H9 (cell line): ENCODE measurements around the gene LINC00632. TPM values are rescaled to one million over a fixed set of nuclear protein-coding genes. Genes with fewer than 3 reads are reported as not detected.
A peak's percentile ranks its signal among the peaks of the same experiment; 100 is the strongest.

ENCODE experiments used
- DNase-seq: peaks from one replicate; pipeline ENCODE4 v3.0.0-alpha.2; 2017
- H2AFZ ChIP-seq: one replicate; pipeline ENCODE4 v1.6.1; 2013; ENCODE audit warnings: mild to moderate bottlenecking, low read length, control low read depth, moderate library complexity
- H2AK5ac ChIP-seq: 2 replicates; pipeline ENCODE4 v1.6.1; 2013; ENCODE audit warnings: low read length, control low read depth, mixed read lengths; ENCODE audit not compliant: insufficient read length
- H2BK120ac ChIP-seq: one replicate; pipeline ENCODE4 v1.6.1; 2013; ENCODE audit warnings: low read depth, mild to moderate bottlenecking, low read length, control low read depth, inconsistent platforms; ENCODE audit not compliant: poor library complexity, severe bottlenecking
- H2BK12ac ChIP-seq: 2 replicates; pipeline ENCODE4 v1.6.1; 2013; ENCODE audit warnings: low read length, control low read depth, mixed read lengths, low read depth; ENCODE audit not compliant: insufficient read length
- H2BK15ac ChIP-seq: 2 replicates; pipeline ENCODE4 v1.6.1; 2013; ENCODE audit warnings: low read depth, low read length, control low read depth
- H2BK20ac ChIP-seq: one replicate; pipeline ENCODE4 v1.6.1; 2013; ENCODE audit warnings: low read depth, mild to moderate bottlenecking, low read length, control low read depth, inconsistent platforms; ENCODE audit not compliant: poor library complexity, severe bottlenecking
- H2BK5ac ChIP-seq: 2 replicates; pipeline ENCODE4 v1.6.1; 2013; ENCODE audit warnings: low read length, control low read depth, mixed read lengths; ENCODE audit not compliant: insufficient read length
- H3K14ac ChIP-seq: 2 replicates; pipeline ENCODE4 v1.6.1; 2013; ENCODE audit warnings: low read length, control low read depth; ENCODE audit not compliant: insufficient read depth
- H3K18ac ChIP-seq: 2 replicates; pipeline ENCODE4 v1.6.1; 2013; ENCODE audit warnings: low read depth, mild to moderate bottlenecking, mixed read lengths, low read length, control low read depth; ENCODE audit not compliant: insufficient read length
- H3K23ac ChIP-seq: 2 replicates; pipeline ENCODE4 v1.6.1; 2013; ENCODE audit warnings: low read length, control low read depth, mixed read lengths, low read depth; ENCODE audit not compliant: insufficient read length
- H3K23me2 ChIP-seq: 2 replicates; pipeline ENCODE4 v1.6.1; 2013; ENCODE audit warnings: low read depth, mild to moderate bottlenecking, mixed read lengths, low read length, control low read depth; ENCODE audit not compliant: insufficient read length, poor library complexity, severe bottlenecking
- H3K27ac ChIP-seq: 2 replicates; pipeline ENCODE4 v1.5.1; 2013; ENCODE audit warnings: low read length, control low read depth, mixed read lengths, low read depth; ENCODE audit not compliant: insufficient read length
- H3K27me3 ChIP-seq: 2 replicates; pipeline ENCODE4 v1.6.1; 2013; ENCODE audit warnings: low read length, control low read depth, inconsistent platforms; ENCODE audit not compliant: insufficient read depth
- H3K4ac ChIP-seq: 2 replicates; pipeline ENCODE4 v1.6.1; 2013; ENCODE audit warnings: low read depth, mild to moderate bottlenecking, control low read depth, inconsistent platforms, low read length, moderate library complexity
- H3K4me1 ChIP-seq: 2 replicates; pipeline ENCODE4 v1.6.1; 2013; ENCODE audit warnings: low read length, control low read depth, inconsistent platforms; ENCODE audit not compliant: insufficient read depth
- H3K4me2 ChIP-seq: 2 replicates; pipeline ENCODE4 v1.6.1; 2013; ENCODE audit warnings: low read length, control low read depth, mixed read lengths; ENCODE audit not compliant: insufficient read length, insufficient read depth
- H3K56ac ChIP-seq: 2 replicates; pipeline ENCODE4 v1.6.1; 2013; ENCODE audit warnings: low read depth, mild to moderate bottlenecking, mixed read lengths, low read length, control low read depth; ENCODE audit not compliant: insufficient read length
- H3K79me1 ChIP-seq: 2 replicates; pipeline ENCODE4 v1.6.1; 2013; ENCODE audit warnings: low read depth, mild to moderate bottlenecking, moderate library complexity, low read length, control low read depth, inconsistent platforms; ENCODE audit not compliant: insufficient read depth, poor library complexity, severe bottlenecking
- H3K79me2 ChIP-seq: 2 replicates; pipeline ENCODE4 v1.6.1; 2013; ENCODE audit warnings: low read length, control low read depth, inconsistent platforms; ENCODE audit not compliant: insufficient read depth
- H3K9ac ChIP-seq: 2 replicates; pipeline ENCODE4 v1.6.1; 2013; ENCODE audit warnings: low read length, control low read depth, mixed read lengths; ENCODE audit not compliant: insufficient read length; ENCODE audit errors: extremely low read depth
- H3K9me3 ChIP-seq: one replicate; pipeline ENCODE4 v1.6.1; 2013; ENCODE audit warnings: low read depth, low read length, inconsistent platforms; ENCODE audit not compliant: control insufficient read depth
- H3T11ph ChIP-seq: one replicate; pipeline ENCODE4 v1.6.1; 2013; ENCODE audit warnings: mild to moderate bottlenecking, low read length, control low read depth, inconsistent platforms
- H4K20me1 ChIP-seq: one replicate; pipeline ENCODE4 v1.6.1; 2013; ENCODE audit not compliant: control insufficient read depth, insufficient read length, insufficient read depth
- H4K5ac ChIP-seq: 2 replicates; pipeline ENCODE4 v1.6.1; 2013; ENCODE audit warnings: low read depth, mild to moderate bottlenecking, mixed read lengths, low read length, control low read depth; ENCODE audit not compliant: insufficient read length
- H4K8ac ChIP-seq: replicated peaks from 2 replicates; pipeline ENCODE4 v1.6.1; 2013; ENCODE audit warnings: low read length, control low read depth, mixed read lengths, low read depth; ENCODE audit not compliant: insufficient read length
- H4K91ac ChIP-seq: 2 replicates; pipeline ENCODE4 v1.6.1; 2013; ENCODE audit warnings: low read depth, mild to moderate bottlenecking, moderate library complexity, mixed read lengths, low read length, control low read depth; ENCODE audit not compliant: insufficient read length
- H3K27ac Mint-ChIP-seq, 3 experiments: 2 replicates in 2 of 3; 3 replicates in 1 of 3; pipeline ENCODE4 v1.8.0; 2020 to 2021; ENCODE audit warnings: mixed read lengths in 3 of 3, mild to moderate bottlenecking in 1 of 3, moderate library complexity in 1 of 3
- H3K27me3 Mint-ChIP-seq: 2 replicates; pipeline ENCODE4 v1.8.0; 2021; ENCODE audit warnings: low read depth, mild to moderate bottlenecking, moderate library complexity, mixed read lengths
- H3K36me3 Mint-ChIP-seq, 3 experiments: 2 replicates in 2 of 3; 3 replicates in 1 of 3; pipeline ENCODE4 v1.8.0; 2020 to 2021; ENCODE audit warnings: low read depth in 3 of 3, mixed read lengths in 3 of 3; ENCODE audit not compliant: insufficient read depth in 1 of 3
- H3K4me1 Mint-ChIP-seq, 2 experiments: 2 replicates each; pipeline ENCODE4 v1.8.0; 2020; ENCODE audit warnings: mixed read lengths in 2 of 2
- H3K4me3 Mint-ChIP-seq, 2 experiments: 2 replicates in 1 of 2; 3 replicates in 1 of 2; pipeline ENCODE4 v1.8.0; 2020 to 2021; ENCODE audit warnings: mild to moderate bottlenecking in 2 of 2, mixed read lengths in 2 of 2, moderate library complexity in 1 of 2
- H3K9me3 Mint-ChIP-seq, 2 experiments: 2 replicates in 1 of 2; 3 replicates in 1 of 2; pipeline ENCODE4 v1.8.0; 2020; ENCODE audit warnings: mild to moderate bottlenecking in 2 of 2, mixed read lengths in 2 of 2, moderate library complexity in 1 of 2
- WGBS: extraction: QIAGEN DNeasy Blood & Tissue Kit; methylation state at CpG from one replicate; pipeline ENCODE4 v1.1.7; 2013; ENCODE audit warnings: missing lambda C conversion rate, low lambda C conversion rate, mixed read lengths; ENCODE audit not compliant: insufficient read length; ENCODE audit errors: extremely low coverage; 5-methylcytosine and 5-hydroxymethylcytosine counted together
- total RNA-seq: library from RNA; stranded (reverse); gene quantifications from 2 replicates; pipeline ENCODE4 v1.2.1, GENCODE V29; 2021
- TF ChIP-seq, protein P1 (sequence below): fragments of 200-600 bp; sonication (generic); conservative IDR thresholded peaks from 3 replicates; pipeline ENCODE4 v1.8.0; 2021; ENCODE audit warnings: antibody characterized with exemption, mild to moderate bottlenecking

LINC00632 gene
- total RNA-seq, 1 experiment from 2014 or later, result 46.3 TPM

GRCh38 chrX:140710710-140711109, 1.2 kb downstream of the LINC00632 start:
- no peaks in the 10 kb centered on the region for H3K79me1 ChIP-seq
- no peak overlapping the region for H2BK15ac ChIP-seq
- peaks cover 17 to 19% of the 10 kb centered on the region in 2 experiments for H3K4me1 Mint-ChIP-seq
- H3K27ac Mint-ChIP-seq, result no peak overlapping the region
- no peak overlapping the region for H3K18ac ChIP-seq
- H3K14ac ChIP-seq, result no peak overlapping the region
- no peak overlapping the region for H3T11ph ChIP-seq
- peaks cover 0 to 4% of the 10 kb centered on the region in 2 experiments; a peak in 3 of 5 replicates for H3K9me3 Mint-ChIP-seq
- no peak overlapping the region for H3K4ac ChIP-seq
- H4K91ac ChIP-seq, result no peak overlapping the region
- no peaks in the 10 kb centered on the region for H3K36me3 Mint-ChIP-seq
- H2BK120ac ChIP-seq, result no peak overlapping the region
- no peak overlapping the region for H4K5ac ChIP-seq
- no CpG with 5 or more reads among the region's 6 CpGs for WGBS
- H4K8ac ChIP-seq, result no peak overlapping the region
- peak overlapping the region; percentile 29 for H3K4me2 ChIP-seq
- no peak overlapping the region for H3K23ac ChIP-seq
- no peak overlapping the region for H2AFZ ChIP-seq
- H3K56ac ChIP-seq, result no peak overlapping the region
- no peaks in the 10 kb centered on the region for H3K9me3 ChIP-seq
- peak overlapping the region in 1 of 2 experiments; percentile 76; a peak in 3 of 5 replicates for H3K4me3 Mint-ChIP-seq
- no peaks in the 10 kb centered on the region; the same call in 1 of the 2 replicates for H3K27me3 Mint-ChIP-seq
- TF ChIP-seq, protein P1, sequence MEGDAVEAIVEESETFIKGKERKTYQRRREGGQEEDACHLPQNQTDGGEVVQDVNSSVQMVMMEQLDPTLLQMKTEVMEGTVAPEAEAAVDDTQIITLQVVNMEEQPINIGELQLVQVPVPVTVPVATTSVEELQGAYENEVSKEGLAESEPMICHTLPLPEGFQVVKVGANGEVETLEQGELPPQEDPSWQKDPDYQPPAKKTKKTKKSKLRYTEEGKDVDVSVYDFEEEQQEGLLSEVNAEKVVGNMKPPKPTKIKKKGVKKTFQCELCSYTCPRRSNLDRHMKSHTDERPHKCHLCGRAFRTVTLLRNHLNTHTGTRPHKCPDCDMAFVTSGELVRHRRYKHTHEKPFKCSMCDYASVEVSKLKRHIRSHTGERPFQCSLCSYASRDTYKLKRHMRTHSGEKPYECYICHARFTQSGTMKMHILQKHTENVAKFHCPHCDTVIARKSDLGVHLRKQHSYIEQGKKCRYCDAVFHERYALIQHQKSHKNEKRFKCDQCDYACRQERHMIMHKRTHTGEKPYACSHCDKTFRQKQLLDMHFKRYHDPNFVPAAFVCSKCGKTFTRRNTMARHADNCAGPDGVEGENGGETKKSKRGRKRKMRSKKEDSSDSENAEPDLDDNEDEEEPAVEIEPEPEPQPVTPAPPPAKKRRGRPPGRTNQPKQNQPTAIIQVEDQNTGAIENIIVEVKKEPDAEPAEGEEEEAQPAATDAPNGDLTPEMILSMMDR, result no peak
- no peaks in the 10 kb centered on the region for H3K27me3 ChIP-seq
- H3K4me1 ChIP-seq, result no peaks in the 10 kb centered on the region; the same call in 1 of the 2 replicates
- H2BK20ac ChIP-seq, result no peak overlapping the region
- H4K20me1 ChIP-seq, result no peaks in the 10 kb centered on the region
- no peak overlapping the region for H3K27ac ChIP-seq
- H2AK5ac ChIP-seq, result no peak overlapping the region
- H2BK5ac ChIP-seq, result no peak overlapping the region
- H3K79me2 ChIP-seq, result no peaks in the 10 kb centered on the region
- no peak for DNase-seq
- no peaks in the 10 kb centered on the region for H3K23me2 ChIP-seq
- H2BK12ac ChIP-seq, result no peak overlapping the region
- no peak overlapping the region for H3K9ac ChIP-seq
